GM19239 (cell line): ENCODE measurements around the gene KLHL29.

Experiments used
- DNase-seq: peaks from one replicate; pipeline ENCODE4 v3.0.0; 2011; ENCODE audit warnings: low spot score; ENCODE audit not compliant: insufficient read length
- FAIRE-seq: peaks from 2 replicates; lab custom pipeline; 2011; peaks lifted over from hg19 to GRCh38; lab: Jason Lieb, UNC

Gene KLHL29

DNA sequence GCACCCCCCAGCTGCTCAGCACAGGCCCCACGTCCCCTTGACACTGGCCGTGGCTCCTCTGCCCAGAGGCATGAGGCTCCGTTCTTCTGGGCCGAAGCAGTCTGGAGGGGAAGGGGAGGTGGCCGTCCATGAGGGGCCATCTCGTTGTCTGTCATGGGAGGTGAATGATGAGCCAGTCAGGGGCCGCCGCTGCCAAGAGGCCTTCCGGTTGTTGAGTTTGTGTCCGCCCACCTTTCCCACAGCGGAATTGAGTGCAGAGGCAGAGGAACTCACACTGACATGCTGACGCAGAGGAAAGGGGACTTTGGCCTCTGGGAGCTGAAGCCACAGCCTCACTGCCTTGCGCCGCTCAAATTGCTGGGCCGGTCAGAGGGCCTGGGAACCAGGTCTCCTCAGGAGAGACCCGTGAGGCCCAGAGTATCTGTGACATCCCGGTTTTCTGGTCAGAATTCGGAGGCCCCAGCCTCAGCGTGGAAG, 273.5 kb downstream of the KLHL29 start:
- DNase-seq (no peak), FAIRE-seq (no peak)

DNA sequence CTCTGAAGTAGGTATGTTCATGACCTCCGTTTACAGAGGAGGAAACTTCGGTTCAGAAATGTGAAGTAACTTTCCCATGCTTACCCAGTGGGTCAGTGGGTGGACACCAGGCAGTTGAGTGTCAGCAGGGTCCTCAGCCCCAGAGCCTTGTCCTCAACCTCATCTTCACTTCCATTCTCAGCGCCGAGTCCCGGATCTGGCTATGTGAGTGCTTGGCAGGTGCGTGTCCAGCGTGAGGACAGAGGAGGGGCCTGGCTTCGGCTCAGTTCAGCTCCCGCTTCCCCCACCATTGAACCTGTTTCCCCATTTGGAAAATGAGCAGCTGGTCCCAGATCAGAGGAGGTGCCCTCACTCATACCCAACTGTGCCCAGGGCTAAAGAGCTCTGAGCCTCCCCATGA, 274.3 kb downstream of the KLHL29 start:
- DNase-seq (no peak), FAIRE-seq (no peak)

DNA sequence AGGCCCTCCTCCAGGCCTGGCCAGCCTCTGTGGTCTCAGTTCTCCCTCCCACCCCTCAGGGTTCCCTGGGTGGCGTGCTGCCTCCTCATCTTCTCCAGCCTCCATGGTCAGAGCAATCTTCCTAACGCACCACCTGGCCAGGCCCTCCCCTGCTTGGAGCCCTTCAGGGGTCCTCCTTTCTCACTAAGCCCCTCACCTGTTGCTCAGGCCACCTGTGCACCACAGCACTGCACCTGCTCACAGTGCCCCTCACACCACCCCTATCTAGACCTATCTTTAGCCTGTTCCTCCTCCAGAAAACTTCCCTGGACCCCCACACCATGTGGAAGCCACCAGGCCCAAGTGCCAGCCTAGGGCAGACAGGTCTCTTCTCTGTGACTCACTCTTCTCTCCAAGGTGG, 274.8 kb downstream of the KLHL29 start:
- DNase-seq (no peak), FAIRE-seq (no peak)

- no peak for DNase-seq
- no peak for FAIRE-seq
Observed at GRCh38 chr2:23660237-23660636, 275.3 kb downstream of the KLHL29 start.

GRCh38 chr2:23661276-23662050, 276.5 kb downstream of the KLHL29 start:
- DNase-seq (no peak), FAIRE-seq (no peak)

GRCh38 chr2:23662466-23662865, 277.5 kb downstream of the KLHL29 start:
- FAIRE-seq (no peak), DNase-seq (no peak)

- DNase-seq (no peak), FAIRE-seq (no peak)
Observed at GRCh38 chr2:23662941-23663920, 278.3 kb downstream of the KLHL29 start.

DNA sequence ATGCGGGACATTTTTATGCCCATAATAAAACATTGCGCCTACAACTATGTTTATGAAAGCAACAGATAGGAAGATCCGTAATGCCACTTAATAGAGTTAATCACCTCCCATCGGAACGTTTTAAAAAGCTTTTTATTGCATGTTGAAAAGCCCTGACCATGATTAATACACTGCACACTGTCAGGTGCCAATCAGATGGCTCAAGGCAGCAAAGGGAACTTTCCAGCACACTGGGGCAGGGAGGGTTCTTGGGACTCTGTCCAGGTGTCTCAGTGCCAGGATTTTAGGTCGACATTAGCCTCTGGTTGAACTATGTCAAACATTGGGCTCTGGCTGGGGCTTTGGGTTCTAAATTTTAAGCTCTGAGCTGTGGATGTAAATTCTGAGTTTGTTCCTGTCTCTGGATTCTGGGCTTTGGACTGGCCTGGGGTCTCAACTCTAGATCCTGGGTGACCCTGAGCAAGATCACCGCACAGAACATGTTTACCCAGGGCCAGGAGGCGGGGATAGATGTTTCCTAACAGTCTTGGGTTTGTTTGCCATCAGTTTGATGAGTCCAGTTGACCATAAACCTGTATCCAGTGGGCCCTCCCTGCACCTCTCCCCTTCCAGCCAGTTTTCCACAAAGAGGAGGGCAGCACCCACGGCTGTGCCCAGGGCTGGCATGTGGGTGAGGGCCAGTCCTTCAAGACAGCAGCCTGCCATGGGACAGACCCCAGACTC, 279.2 kb downstream of the KLHL29 start:
- no peak for FAIRE-seq

DNA sequence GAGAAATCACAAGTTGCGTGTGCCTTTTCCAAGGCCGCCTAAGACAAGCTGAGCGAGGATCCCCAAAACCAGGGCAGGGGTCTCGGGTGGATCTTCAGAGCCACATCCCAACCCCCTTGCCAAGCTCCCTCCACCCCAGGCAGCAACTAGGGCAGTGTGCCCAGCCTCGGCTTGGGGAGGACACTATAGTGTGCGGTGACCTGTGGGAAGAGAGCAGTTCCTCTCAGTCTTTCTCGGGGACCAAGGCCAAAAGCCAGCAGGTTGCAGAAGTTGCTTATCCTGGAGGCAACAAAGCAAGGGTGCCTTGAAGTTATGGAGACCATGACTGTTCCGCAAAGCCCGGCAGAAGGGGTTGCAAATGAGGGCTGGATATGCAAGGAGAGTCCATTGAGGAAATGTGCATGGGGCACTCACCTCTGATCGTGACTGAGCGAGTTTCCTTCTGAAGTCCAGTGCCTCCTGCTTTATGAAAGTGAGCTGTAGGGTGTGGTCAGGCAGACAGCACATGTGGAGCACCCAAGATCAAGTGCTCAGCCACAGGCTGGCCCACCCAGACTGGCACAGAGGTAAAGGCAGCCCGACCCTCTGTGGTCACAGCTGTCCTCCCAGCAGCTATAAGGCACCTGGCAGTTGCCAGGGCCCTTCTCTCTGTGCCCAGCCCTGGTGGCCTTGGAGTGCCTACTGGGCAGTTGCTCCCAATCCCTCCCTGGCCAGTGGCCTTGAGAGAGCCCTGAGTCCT, 281.4 kb downstream of the KLHL29 start:
- FAIRE-seq (no peak), DNase-seq (no peak)

More for the DNA sequence above, 279.2 kb downstream of the KLHL29 start:
- DNase-seq, result no peak

DNA sequence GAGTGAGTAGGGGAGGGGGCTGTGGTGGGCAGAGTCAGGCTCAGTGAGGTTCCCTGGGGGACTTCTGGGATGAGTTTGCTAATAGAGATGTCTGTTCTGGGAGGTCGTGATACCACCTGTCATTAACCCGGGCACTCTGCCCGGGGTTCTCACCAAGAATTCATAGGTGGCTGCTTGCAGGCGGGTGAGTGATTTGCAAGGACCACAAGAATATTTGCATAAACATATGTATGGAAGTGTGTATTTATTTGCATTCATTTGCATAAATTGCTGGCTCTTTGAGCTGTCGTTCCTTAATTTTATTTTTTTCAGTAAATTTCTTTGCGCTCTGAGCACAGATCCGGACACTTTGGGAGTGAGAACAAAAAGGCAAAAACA, 282.0 kb downstream of the KLHL29 start:
- FAIRE-seq, result no peak

DNA sequence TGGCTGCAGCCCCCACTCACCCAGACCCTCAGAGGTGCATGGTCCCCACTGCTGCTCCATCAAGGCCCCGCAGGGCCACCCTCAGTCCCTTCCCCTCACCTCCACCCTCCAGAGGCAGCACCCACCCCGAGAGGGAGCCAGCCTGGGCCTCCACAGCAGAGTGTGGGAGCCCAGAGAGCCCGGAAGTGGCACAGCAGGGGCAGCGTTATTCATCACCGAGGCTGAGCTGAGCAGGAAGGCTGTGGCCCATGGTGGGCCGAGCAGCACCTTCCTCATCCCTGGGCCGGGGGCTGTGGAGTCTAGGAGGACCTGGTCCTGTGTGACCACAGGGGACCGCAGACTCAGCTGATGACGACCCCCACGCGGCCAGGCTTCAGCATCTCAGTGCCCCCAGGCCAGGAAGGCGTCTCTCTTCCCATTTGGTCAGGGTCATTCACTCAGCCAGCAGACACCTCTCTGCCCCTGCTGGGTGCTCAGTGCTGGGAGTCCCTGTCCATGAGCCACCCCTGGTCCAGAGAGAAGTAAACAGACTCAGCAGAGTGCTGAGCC, 283.9 kb downstream of the KLHL29 start:
- DNase-seq, result no peak
- FAIRE-seq, result no peak

More for the DNA sequence above, 282.0 kb downstream of the KLHL29 start:
- DNase-seq, result no peak

GRCh38 chr2:23669413-23670244, 284.6 kb downstream of the KLHL29 start:
- no peak for DNase-seq
- no peak for FAIRE-seq

DNA sequence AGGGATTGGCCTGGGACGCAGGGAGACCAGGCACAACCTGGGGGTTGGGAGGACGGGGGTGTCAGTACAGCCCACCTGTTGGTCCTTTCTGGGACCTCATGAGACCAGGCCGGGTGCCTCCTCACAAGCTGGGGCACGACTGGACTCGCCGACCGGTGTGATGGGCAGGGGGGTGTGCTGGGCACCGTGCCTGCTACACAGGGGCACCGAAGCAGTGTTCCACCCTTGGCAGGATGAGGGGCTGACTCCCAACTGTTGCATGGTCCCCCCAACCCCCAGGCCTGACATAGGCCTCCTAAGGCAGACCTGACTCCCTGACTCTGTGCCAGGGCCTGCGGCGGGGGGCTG, 285.2 kb downstream of the KLHL29 start:
- DNase-seq, result no peak
- FAIRE-seq, result no peak

DNA sequence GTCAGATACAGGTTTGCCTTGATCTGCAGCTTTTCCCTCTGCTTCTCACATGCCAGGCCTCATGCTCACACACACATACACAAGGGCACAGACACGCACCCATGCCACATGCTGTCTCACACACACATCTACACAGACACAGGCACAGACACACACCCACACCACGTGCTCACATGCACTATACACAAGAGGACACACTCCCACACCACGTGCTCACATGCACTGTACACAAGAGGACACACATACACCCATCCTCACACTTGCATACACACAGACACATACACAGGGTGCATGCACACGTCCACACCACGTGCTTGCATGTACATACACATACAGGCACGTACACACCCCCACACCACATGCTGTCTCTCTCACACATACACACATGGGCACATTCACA, 288.1 kb downstream of the KLHL29 start:
- DNase-seq, result no peak

GRCh38 chr2:23673830-23674679, 289.1 kb downstream of the KLHL29 start:
- no peak for DNase-seq
- no peak for FAIRE-seq

More for the DNA sequence above, 288.1 kb downstream of the KLHL29 start:
- no peak for FAIRE-seq

DNA sequence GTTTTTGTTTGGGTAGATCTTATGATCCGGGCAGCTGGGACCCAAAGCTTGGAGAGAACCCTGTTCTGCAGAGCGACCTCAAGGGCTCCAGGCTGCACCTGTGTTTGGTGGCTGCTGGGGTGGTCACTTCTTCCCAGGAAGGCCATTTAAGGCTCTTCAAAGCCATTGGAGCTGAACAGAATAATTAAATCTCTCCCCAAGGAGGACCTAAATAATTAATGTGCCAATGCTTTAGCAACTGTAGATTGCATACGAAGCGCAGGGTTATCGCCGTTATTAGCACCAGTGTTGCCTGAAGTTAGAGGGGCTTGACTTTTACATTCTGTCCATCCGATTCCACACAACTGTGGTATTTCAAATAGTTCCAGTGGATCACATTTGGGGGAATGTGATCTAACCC, 290.5 kb downstream of the KLHL29 start:
- no peak for DNase-seq
- no peak for FAIRE-seq

GRCh38 chr2:23677836-23678235, 292.9 kb downstream of the KLHL29 start:
- FAIRE-seq (no peak), DNase-seq (no peak)

DNA sequence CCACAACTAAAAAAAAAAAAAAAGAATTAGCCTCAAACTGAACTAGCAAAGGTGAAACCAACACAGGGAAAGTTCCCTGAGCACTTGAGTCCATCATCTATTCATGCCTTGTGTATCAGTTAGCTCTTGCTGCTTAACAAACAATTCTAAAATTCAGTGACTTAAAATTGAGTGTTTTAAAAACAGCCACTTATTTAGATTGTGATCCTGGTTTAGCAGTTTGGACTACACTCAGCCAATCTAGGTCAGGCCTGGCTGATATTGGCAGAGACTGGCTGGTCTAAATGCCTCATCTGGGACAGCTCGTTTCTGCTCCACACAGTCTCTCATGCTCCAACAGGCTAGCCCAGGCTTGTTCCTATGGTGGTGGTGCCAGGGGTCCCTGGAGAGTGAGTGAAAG, 294.1 kb downstream of the KLHL29 start:
- DNase-seq, result no peak
- FAIRE-seq, result no peak
